C4-2B (cell line): ENCODE results near the gene PIK3R5.

Experiments
- CTCF ChIP-seq: fragments of 450-650 bp; conservative IDR thresholded peaks from 2 replicates; pipeline ENCODE4 v1.5.1; 2017; ENCODE audit warnings: mild to moderate bottlenecking
- ZFX ChIP-seq: fragments of 450-650 bp; IDR thresholded peaks from 2 replicates; pipeline ENCODE4 v1.6.1; 2017

GRCh38 chr17:8868529-8868951 lies 97.0 kb downstream of the PIK3R5 start:
- TF ChIP-seq CTCF (no peak), ZFX (no peak)
